GM12873 (cell line): ENCODE results near the gene DDR2.

ENCODE experiments used
- TF ChIP-seq, protein P1 (sequence below): IDR thresholded peaks from 2 replicates; pipeline ENCODE4 v1.5.1; 2012; ENCODE audit warnings: low read depth, mild to moderate bottlenecking, moderate library complexity, low read length, control low read depth; ENCODE audit not compliant: insufficient read depth; ENCODE audit errors: missing control alignments

The DDR2 gene

DNA sequence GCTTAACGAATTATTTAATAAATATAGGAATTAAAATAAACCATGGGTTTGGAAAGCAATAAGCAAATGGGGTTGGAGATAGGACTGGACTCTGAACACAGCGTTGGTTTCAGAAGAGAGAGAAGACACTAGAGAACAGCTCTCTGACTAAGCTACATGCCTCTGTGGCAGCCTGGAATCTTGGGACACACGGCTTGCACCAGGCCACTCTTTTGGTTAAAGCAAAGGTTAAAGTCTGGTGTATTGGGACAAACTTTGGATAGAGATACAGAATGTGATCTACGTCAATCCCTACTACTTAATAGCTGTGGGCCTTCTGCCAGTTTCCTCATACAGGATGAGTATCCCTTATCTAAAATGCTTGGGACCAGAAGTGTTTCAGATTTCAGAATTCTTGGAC lies 108.5 kb downstream of the DDR2 start:
- TF ChIP-seq, protein P1, sequence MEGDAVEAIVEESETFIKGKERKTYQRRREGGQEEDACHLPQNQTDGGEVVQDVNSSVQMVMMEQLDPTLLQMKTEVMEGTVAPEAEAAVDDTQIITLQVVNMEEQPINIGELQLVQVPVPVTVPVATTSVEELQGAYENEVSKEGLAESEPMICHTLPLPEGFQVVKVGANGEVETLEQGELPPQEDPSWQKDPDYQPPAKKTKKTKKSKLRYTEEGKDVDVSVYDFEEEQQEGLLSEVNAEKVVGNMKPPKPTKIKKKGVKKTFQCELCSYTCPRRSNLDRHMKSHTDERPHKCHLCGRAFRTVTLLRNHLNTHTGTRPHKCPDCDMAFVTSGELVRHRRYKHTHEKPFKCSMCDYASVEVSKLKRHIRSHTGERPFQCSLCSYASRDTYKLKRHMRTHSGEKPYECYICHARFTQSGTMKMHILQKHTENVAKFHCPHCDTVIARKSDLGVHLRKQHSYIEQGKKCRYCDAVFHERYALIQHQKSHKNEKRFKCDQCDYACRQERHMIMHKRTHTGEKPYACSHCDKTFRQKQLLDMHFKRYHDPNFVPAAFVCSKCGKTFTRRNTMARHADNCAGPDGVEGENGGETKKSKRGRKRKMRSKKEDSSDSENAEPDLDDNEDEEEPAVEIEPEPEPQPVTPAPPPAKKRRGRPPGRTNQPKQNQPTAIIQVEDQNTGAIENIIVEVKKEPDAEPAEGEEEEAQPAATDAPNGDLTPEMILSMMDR = no peak

DNA sequence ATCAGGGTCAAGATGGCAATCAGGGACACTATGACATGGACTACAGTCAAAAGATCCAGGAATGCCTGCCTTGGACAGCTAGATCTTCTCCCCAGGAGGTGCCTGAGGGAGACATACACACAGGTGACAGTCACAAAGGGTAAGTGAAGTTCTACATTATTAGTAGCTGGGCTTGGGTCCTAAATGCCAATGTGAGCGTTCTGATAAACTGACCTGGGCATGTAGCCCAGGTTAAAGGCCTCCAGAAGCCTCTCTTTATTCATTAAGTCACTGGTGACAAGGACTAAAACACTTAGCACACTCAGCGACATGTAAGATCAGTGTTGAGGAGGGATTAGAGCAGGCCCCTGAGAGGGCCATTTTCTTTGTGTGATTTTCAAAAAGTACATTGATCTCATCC lies 109.3 kb downstream of the DDR2 start:
- TF ChIP-seq, protein P1 = no peak

DNA sequence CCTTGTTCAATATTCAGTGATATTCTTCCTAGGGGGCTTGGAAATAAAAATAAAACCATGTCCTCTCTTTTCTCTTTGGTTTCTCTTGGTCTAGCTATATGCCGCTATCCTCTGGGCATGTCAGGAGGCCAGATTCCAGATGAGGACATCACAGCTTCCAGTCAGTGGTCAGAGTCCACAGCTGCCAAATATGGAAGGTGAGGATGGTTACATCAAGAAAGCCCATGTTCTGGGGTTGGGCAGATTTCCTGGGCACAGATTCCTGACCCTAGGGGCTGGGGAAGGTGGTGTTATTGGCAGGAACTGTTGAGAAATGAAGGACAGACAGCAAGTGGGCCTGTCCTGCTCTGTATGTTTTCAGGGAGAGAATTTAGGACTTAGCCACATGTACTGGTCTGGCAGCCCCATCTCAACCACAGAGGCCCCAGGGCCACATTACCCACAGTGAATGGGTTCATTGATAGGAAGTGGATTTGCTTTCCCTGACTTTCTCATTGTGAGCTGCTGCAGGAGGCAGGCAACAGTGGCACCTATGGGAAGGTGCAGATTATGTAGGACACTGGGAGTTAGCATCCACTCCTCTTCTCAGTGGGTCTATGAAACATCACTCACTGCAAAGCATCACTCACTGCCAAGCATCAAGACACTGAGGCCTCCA lies 120.9 kb downstream of the DDR2 start:
- TF ChIP-seq, protein P1 = no peak

DNA sequence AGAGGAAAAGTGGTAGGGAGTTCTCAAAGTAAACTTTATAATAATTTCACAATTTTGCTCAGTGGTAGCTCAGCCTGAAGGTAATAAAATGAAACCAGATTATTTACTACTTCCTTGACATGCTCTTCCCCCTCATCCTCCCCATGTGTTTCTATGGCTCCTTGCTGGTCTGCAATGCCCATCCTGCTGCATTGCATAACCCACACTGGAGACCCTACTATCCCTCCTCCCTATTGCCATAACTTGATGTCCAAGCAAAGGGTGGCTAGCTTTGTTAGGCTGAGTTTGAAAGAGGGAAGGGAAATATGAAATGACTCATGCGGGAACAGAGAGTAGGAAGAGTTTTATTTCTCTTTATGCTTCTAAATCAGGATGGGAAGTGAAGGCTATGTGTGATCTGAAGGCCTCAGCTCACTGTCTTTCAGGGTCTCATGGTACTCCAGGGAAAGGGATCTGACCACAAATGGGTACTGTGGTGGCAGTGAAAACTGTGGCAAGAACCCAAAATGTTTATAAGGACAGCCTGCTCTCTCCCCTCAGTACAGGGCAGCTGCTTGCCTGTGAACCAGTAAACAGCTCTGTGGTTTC lies 121.8 kb downstream of the DDR2 start:
- TF ChIP-seq, protein P1 = no peak

DNA sequence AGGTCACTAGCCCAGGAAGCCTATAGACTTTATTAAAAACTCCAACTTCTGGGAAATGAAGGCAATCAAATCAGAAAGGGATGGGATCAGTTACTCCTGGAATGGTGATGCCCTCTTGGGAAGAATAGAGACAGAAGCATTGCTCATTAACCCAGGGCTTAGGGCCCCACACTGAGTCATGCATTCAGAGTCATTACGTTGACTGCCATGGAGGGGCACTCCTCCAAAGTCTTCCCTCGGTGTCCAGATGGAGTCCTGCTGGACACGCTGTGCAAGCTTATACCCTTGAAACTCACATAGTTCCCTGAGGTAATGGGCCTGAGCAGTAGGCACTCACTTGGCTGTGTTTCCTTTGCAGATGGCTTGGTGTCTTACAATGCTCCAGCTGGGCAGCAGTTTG lies 123.0 kb downstream of the DDR2 start:
- TF ChIP-seq, protein P1 = no peak

DNA sequence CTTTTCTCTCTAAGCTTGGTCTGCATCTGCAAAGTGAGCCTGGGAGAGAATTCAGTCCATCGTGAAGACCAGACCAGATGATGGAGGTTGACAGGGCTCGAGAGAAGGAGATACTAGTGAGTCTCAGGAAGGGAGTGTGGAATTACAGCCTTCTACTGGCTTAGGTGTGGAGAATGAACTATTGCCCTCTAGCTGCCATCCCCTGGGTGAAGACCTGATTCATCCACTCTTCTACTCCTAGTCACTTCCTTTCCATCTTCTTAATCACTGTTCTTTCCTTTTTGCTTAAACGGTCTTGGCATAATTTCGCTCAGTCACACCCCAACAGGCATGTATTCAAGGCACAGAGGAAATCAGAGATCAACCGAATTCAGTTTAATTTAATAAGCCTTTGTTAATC lies 124.3 kb downstream of the DDR2 start:
- TF ChIP-seq, protein P1 = no peak

DNA sequence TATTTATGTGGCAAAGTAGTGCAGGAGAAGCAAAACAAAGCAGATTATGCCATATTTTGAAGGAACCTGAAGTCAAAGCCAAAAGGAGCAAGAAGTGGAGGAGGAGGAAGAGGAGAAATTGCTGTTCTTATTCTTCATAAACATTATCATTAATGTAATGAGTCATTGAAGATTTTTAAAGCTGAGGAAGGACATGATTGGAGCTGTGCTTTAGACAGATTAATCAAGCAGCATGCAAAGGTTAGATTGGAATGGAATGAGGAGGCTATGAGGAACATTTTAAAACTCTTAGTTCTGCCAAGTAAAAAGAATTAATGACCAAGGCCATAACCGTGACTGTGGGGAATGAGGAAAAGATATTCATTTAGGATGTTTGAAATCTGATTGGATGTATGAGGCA lies 125.2 kb downstream of the DDR2 start:
- TF ChIP-seq, protein P1 = no peak
